GM19468 (cell line): ENCODE data around the gene CACNA1B.

Experiments
- ATAC-seq: cut with Tn5 transposase; IDR thresholded peaks from one replicate; pipeline ENCODE4 v1.9.1; 2021; ENCODE audit warnings: mild to moderate bottlenecking, moderate library complexity, moderate number of reproducible peaks; ENCODE audit not compliant: unreplicated experiment; ENCODE audit errors: extremely low read depth

CACNA1B gene

GRCh38 chr9:137975936-137976565 is 98.5 kb downstream of the CACNA1B start:
- ATAC-seq = no peak

- ATAC-seq = no peak
These were observed 100.1 kb downstream of the CACNA1B start for GRCh38 chr9:137977571-137978261.

GRCh38 chr9:137978262-137978714 is 100.7 kb downstream of the CACNA1B start:
- ATAC-seq = no peak

- ATAC-seq = no peak
These were observed 104.6 kb downstream of the CACNA1B start for GRCh38 chr9:137982200-137982599.

GRCh38 chr9:137984005-137984404 is 106.4 kb downstream of the CACNA1B start:
- ATAC-seq = no peak

- ATAC-seq = no peak
These were observed 107.1 kb downstream of the CACNA1B start for GRCh38 chr9:137984520-137985257.

- ATAC-seq = no peak
These were observed 108.1 kb downstream of the CACNA1B start for GRCh38 chr9:137985637-137986071.

- ATAC-seq = no peak
These were observed 108.9 kb downstream of the CACNA1B start for GRCh38 chr9:137986268-137987099.

GRCh38 chr9:137987244-137988030 is 109.9 kb downstream of the CACNA1B start:
- ATAC-seq = no peak

GRCh38 chr9:137988051-137988450 is 110.5 kb downstream of the CACNA1B start:
- no peak for ATAC-seq

- no peak for ATAC-seq
These were observed 111.1 kb downstream of the CACNA1B start for GRCh38 chr9:137988701-137989100.

- no peak for ATAC-seq
These were observed 111.6 kb downstream of the CACNA1B start for GRCh38 chr9:137989156-137989555.

- no peak for ATAC-seq
These were observed 112.6 kb downstream of the CACNA1B start for GRCh38 chr9:137989999-137990715.

GRCh38 chr9:138003485-138004190 is 126.1 kb downstream of the CACNA1B start:
- ATAC-seq = no peak

GRCh38 chr9:138006576-138007233 is 129.1 kb downstream of the CACNA1B start:
- no peak for ATAC-seq

GRCh38 chr9:138007566-138007917 is 130.0 kb downstream of the CACNA1B start:
- ATAC-seq = no peak

- ATAC-seq = no peak
These were observed 130.6 kb downstream of the CACNA1B start for GRCh38 chr9:138007918-138008841.
